ENCODE measurements around the gene TMEM130. TPM values are rescaled to one million over a fixed set of nuclear protein-coding genes. Genes with fewer than 3 reads are reported as not detected.

The TMEM130 gene
- total RNA-seq, 1 experiment from 2014 or later = not detected

GRCh38 chr7:98869027-98869596 is 702 bp downstream of the TMEM130 start:
- TF ChIP-seq CTCF (IDR thresholded peaks at IDR 0.05; ENCODE audit: unreplicated experiment) = no peak
- H3K4me3 Mint-ChIP-seq (ENCODE audit: low read depth, unreplicated experiment) = no peak overlapping the region
- DNase-seq = no peak
- no peaks in the 10 kb centered on the region for H3K9me3 Mint-ChIP-seq (ENCODE audit: low read depth, unreplicated experiment)
- H3K36me3 Mint-ChIP-seq (ENCODE audit: insufficient read depth, unreplicated experiment) = no peaks in the 10 kb centered on the region
- no TSS peak for BruUV-seq (replicated peaks)
- intact Hi-C loops (cut with micrococcal nuclease; ENCODE audit: unreplicated experiment) = no loop called here
- peaks cover 15% of the 10 kb centered on the region for H3K27me3 Mint-ChIP-seq (ENCODE audit: unreplicated experiment)
- H3K27ac Mint-ChIP-seq (ENCODE audit: unreplicated experiment) = no peak overlapping the region
- H3K4me1 Mint-ChIP-seq (ENCODE audit: low read depth, unreplicated experiment) = no peaks in the 10 kb centered on the region
- CTCF ChIA-PET = no interaction called here

GRCh38 chr7:98868450-98868849 is 1.4 kb downstream of the TMEM130 start:
- intact Hi-C loops (cut with micrococcal nuclease; ENCODE audit: unreplicated experiment) = no loop called here
- Mint-ChIP-seq H3K9me3 (ENCODE audit: low read depth, unreplicated experiment) (no peaks in the 10 kb centered on the region), H3K27me3 (ENCODE audit: unreplicated experiment) (peaks cover 21% of the 10 kb centered on the region), H3K4me3 (ENCODE audit: low read depth, unreplicated experiment) (no peak overlapping the region), H3K4me1 (ENCODE audit: low read depth, unreplicated experiment) (no peaks in the 10 kb centered on the region), H3K36me3 (ENCODE audit: insufficient read depth, unreplicated experiment) (no peaks in the 10 kb centered on the region), H3K27ac (ENCODE audit: unreplicated experiment) (no peak overlapping the region)
- BruUV-seq (replicated peaks) = no TSS peak
- TF ChIP-seq CTCF (IDR thresholded peaks at IDR 0.05; ENCODE audit: unreplicated experiment) = no peak
- CTCF ChIA-PET = no interaction called here
- no peak for DNase-seq

GRCh38 chr7:98866765-98867164 is 3.0 kb downstream of the TMEM130 start:
- Mint-ChIP-seq H3K9me3 (ENCODE audit: low read depth, unreplicated experiment) (no peaks in the 10 kb centered on the region), H3K27me3 (ENCODE audit: unreplicated experiment) (peaks cover 37% of the 10 kb centered on the region), H3K4me3 (ENCODE audit: low read depth, unreplicated experiment) (no peak overlapping the region), H3K4me1 (ENCODE audit: low read depth, unreplicated experiment) (peaks cover 6% of the 10 kb centered on the region), H3K36me3 (ENCODE audit: insufficient read depth, unreplicated experiment) (no peaks in the 10 kb centered on the region), H3K27ac (ENCODE audit: unreplicated experiment) (no peak overlapping the region)
- CTCF ChIA-PET = interaction anchor here (1.0 kb wide), 1 partner anchor 13 kb away, joined by 3 read pairs; no protein-coding TSS in a partner anchor
- TF ChIP-seq CTCF (IDR thresholded peaks at IDR 0.05; ENCODE audit: unreplicated experiment) = no peak
- intact Hi-C loops (cut with micrococcal nuclease; ENCODE audit: unreplicated experiment) = no loop called here
- BruUV-seq (replicated peaks) = no TSS peak
- DNase-seq = no peak

- H3K27ac Mint-ChIP-seq (ENCODE audit: unreplicated experiment) = no peak overlapping the region
- no peaks in the 10 kb centered on the region for H3K9me3 Mint-ChIP-seq (ENCODE audit: low read depth, unreplicated experiment)
- no peaks in the 10 kb centered on the region for H3K36me3 Mint-ChIP-seq (ENCODE audit: insufficient read depth, unreplicated experiment)
- H3K27me3 Mint-ChIP-seq (ENCODE audit: unreplicated experiment) = peaks cover 40% of the 10 kb centered on the region
- intact Hi-C loops (cut with micrococcal nuclease; ENCODE audit: unreplicated experiment) = no loop called here
- CTCF ChIA-PET = interaction anchor here (1.0 kb wide), 1 partner anchor 13 kb away, joined by 3 read pairs; no protein-coding TSS in a partner anchor
- no peak for DNase-seq
- peaks cover 7% of the 10 kb centered on the region for H3K4me1 Mint-ChIP-seq (ENCODE audit: low read depth, unreplicated experiment)
- H3K4me3 Mint-ChIP-seq (ENCODE audit: low read depth, unreplicated experiment) = no peak overlapping the region
- TF ChIP-seq CTCF (IDR thresholded peaks at IDR 0.05; ENCODE audit: unreplicated experiment) = no peak
- BruUV-seq (replicated peaks) = no TSS peak
Observed at GRCh38 chr7:98866351-98866750, 3.5 kb downstream of the TMEM130 start.

Measured in Calu3 (cell line).